ENCODE measurements around the gene VAT1L. TPM values are rescaled to one million over a fixed set of nuclear protein-coding genes. Genes with fewer than 3 reads are reported as not detected.

VAT1L gene
- total RNA-seq, 2 experiments from 2014 or later = 0.05 TPM; not detected in 1

GRCh38 chr16:77850636-77851333 lies 62.4 kb downstream of the VAT1L start:
- Mint-ChIP-seq H3K36me3 (ENCODE audit: low read depth) (no peaks in the 10 kb centered on the region), H3K4me3 (no peak overlapping the region), H3K4me1 (no peaks in the 10 kb centered on the region), H3K9me3 (no peaks in the 10 kb centered on the region), H3K27ac (no peak overlapping the region), H3K27me3 (peaks cover 9% of the 10 kb centered on the region)
- ChIA-PET POLR2A (no interaction called here), CTCF (no interaction called here)
- DNase-seq = no peak

GRCh38 chr16:77853161-77853560 lies 64.8 kb downstream of the VAT1L start:
- Mint-ChIP-seq H3K4me3 (no peak overlapping the region), H3K9me3 (no peaks in the 10 kb centered on the region), H3K36me3 (ENCODE audit: low read depth) (no peaks in the 10 kb centered on the region), H3K4me1 (no peaks in the 10 kb centered on the region), H3K27me3 (peaks cover 11% of the 10 kb centered on the region), H3K27ac (no peak overlapping the region)
- no peak for DNase-seq
- ChIA-PET CTCF (no interaction called here), POLR2A (no interaction called here)

- Mint-ChIP-seq H3K4me1 (no peaks in the 10 kb centered on the region), H3K27ac (no peak overlapping the region), H3K4me3 (no peak overlapping the region), H3K27me3 (peaks cover 11% of the 10 kb centered on the region), H3K9me3 (no peaks in the 10 kb centered on the region), H3K36me3 (ENCODE audit: low read depth) (no peaks in the 10 kb centered on the region)
- no peak for DNase-seq
- CTCF ChIA-PET = no interaction called here
- POLR2A ChIA-PET = no interaction called here
Observed at GRCh38 chr16:77856438-77857160, 68.2 kb downstream of the VAT1L start.

- POLR2A ChIA-PET = no interaction called here
- DNase-seq = no peak
- H3K4me1 Mint-ChIP-seq = no peaks in the 10 kb centered on the region
- H3K27ac Mint-ChIP-seq = no peak overlapping the region
- CTCF ChIA-PET = no interaction called here
- no peaks in the 10 kb centered on the region for H3K9me3 Mint-ChIP-seq
- H3K4me3 Mint-ChIP-seq = no peak overlapping the region
- H3K27me3 Mint-ChIP-seq = peaks cover 11% of the 10 kb centered on the region
- no peaks in the 10 kb centered on the region for H3K36me3 Mint-ChIP-seq (ENCODE audit: low read depth)
Observed at GRCh38 chr16:77858060-77858459, 69.7 kb downstream of the VAT1L start.

GRCh38 chr16:77859493-77860232 lies 71.3 kb downstream of the VAT1L start:
- Mint-ChIP-seq H3K9me3 (no peaks in the 10 kb centered on the region), H3K36me3 (ENCODE audit: low read depth) (no peaks in the 10 kb centered on the region), H3K27ac (no peak overlapping the region), H3K4me3 (no peak overlapping the region), H3K4me1 (no peaks in the 10 kb centered on the region), H3K27me3 (peaks cover 9% of the 10 kb centered on the region)
- ChIA-PET CTCF (no interaction called here), POLR2A (no interaction called here)
- no peak for DNase-seq

- Mint-ChIP-seq H3K36me3 (ENCODE audit: low read depth) (no peaks in the 10 kb centered on the region), H3K4me3 (no peak overlapping the region), H3K27me3 (peaks cover 7% of the 10 kb centered on the region), H3K9me3 (no peaks in the 10 kb centered on the region), H3K4me1 (no peaks in the 10 kb centered on the region), H3K27ac (no peak overlapping the region)
- CTCF ChIA-PET = no interaction called here
- DNase-seq = no peak
- POLR2A ChIA-PET = no interaction called here
Observed at GRCh38 chr16:77860953-77861352, 72.6 kb downstream of the VAT1L start.

- DNase-seq = no peak
- Mint-ChIP-seq H3K27ac (no peak overlapping the region), H3K9me3 (no peaks in the 10 kb centered on the region), H3K4me1 (peaks cover 5% of the 10 kb centered on the region), H3K4me3 (no peak overlapping the region), H3K36me3 (ENCODE audit: low read depth) (no peaks in the 10 kb centered on the region), H3K27me3 (no peaks in the 10 kb centered on the region)
- POLR2A ChIA-PET = no interaction called here
- CTCF ChIA-PET = no interaction called here
Observed at GRCh38 chr16:77863250-77863649, 74.9 kb downstream of the VAT1L start.

- ChIA-PET POLR2A (no interaction called here), CTCF (no interaction called here)
- Mint-ChIP-seq H3K4me3 (no peak overlapping the region), H3K36me3 (ENCODE audit: low read depth) (no peaks in the 10 kb centered on the region), H3K27ac (no peak overlapping the region), H3K9me3 (no peaks in the 10 kb centered on the region), H3K4me1 (peaks cover 14% of the 10 kb centered on the region), H3K27me3 (no peaks in the 10 kb centered on the region)
- DNase-seq = no peak
Observed at GRCh38 chr16:77866752-77867151, 78.4 kb downstream of the VAT1L start.

GRCh38 chr16:77868052-77868451 lies 79.7 kb downstream of the VAT1L start:
- DNase-seq = no peak
- CTCF ChIA-PET = interaction anchor here (0.7 kb wide), 1 partner anchor 130 kb away, joined by 3 read pairs; no protein-coding TSS in a partner anchor
- Mint-ChIP-seq H3K27ac (no peak overlapping the region), H3K4me1 (peaks cover 14% of the 10 kb centered on the region), H3K9me3 (no peaks in the 10 kb centered on the region), H3K27me3 (no peaks in the 10 kb centered on the region), H3K4me3 (no peak overlapping the region), H3K36me3 (ENCODE audit: low read depth) (no peaks in the 10 kb centered on the region)
- POLR2A ChIA-PET = no interaction called here

- Mint-ChIP-seq H3K27ac (no peak overlapping the region), H3K27me3 (no peaks in the 10 kb centered on the region), H3K4me3 (no peak overlapping the region), H3K36me3 (ENCODE audit: low read depth) (no peaks in the 10 kb centered on the region), H3K9me3 (no peaks in the 10 kb centered on the region), H3K4me1 (peaks cover 14% of the 10 kb centered on the region)
- ChIA-PET CTCF (no interaction called here), POLR2A (no interaction called here)
- DNase-seq = peak; percentile 21
Observed at GRCh38 chr16:77868478-77868877, 80.1 kb downstream of the VAT1L start.

GRCh38 chr16:77869997-77870813 lies 81.8 kb downstream of the VAT1L start:
- DNase-seq = no peak
- no peaks in the 10 kb centered on the region for H3K27me3 Mint-ChIP-seq

GRCh38 chr16:77871932-77872331 lies 83.6 kb downstream of the VAT1L start:
- no peak overlapping the region for H3K27ac Mint-ChIP-seq
- H3K4me3 Mint-ChIP-seq = no peak overlapping the region
- no peaks in the 10 kb centered on the region for H3K9me3 Mint-ChIP-seq
- POLR2A ChIA-PET = no interaction called here
- CTCF ChIA-PET = no interaction called here
- no peaks in the 10 kb centered on the region for H3K27me3 Mint-ChIP-seq
- no peaks in the 10 kb centered on the region for H3K36me3 Mint-ChIP-seq (ENCODE audit: low read depth)
- no peak for DNase-seq
- peaks cover 11% of the 10 kb centered on the region for H3K4me1 Mint-ChIP-seq

More at GRCh38 chr16:77869997-77870813, 81.8 kb downstream of the VAT1L start:
- ChIA-PET CTCF (no interaction called here), POLR2A (no interaction called here)
- Mint-ChIP-seq H3K36me3 (ENCODE audit: low read depth) (no peaks in the 10 kb centered on the region), H3K4me1 (peaks cover 14% of the 10 kb centered on the region), H3K4me3 (no peak overlapping the region), H3K27ac (no peak overlapping the region), H3K9me3 (no peaks in the 10 kb centered on the region)

GRCh38 chr16:77873066-77873465 lies 84.7 kb downstream of the VAT1L start:
- H3K4me1 Mint-ChIP-seq = peaks cover 11% of the 10 kb centered on the region
- no peaks in the 10 kb centered on the region for H3K36me3 Mint-ChIP-seq (ENCODE audit: low read depth)
- H3K4me3 Mint-ChIP-seq = no peak overlapping the region
- H3K27ac Mint-ChIP-seq = no peak overlapping the region
- CTCF ChIA-PET = no interaction called here
- DNase-seq = no peak
- POLR2A ChIA-PET = no interaction called here
- H3K27me3 Mint-ChIP-seq = no peaks in the 10 kb centered on the region
- no peaks in the 10 kb centered on the region for H3K9me3 Mint-ChIP-seq

Measured in activated CD4-positive, alpha-beta memory T cell treated with anti-CD3 and anti-CD28 coated beads, Interleukin-2, amount 10 ng/mL, durations not matched to agents 7 days and 5 days (primary cell).